EL (cell line): ENCODE data around the gene ZNF268.
"Not testable (repeated sequence)": the region's sequence is repeated elsewhere in the genome, so short reads cannot be mapped to it uniquely, and the experiment has no call there.

ENCODE experiments used
- DNase-seq: peaks from one replicate; pipeline ENCODE4 v3.0.0-alpha.2; 2016

ZNF268 gene

GRCh38 chr12:133231001-133231400 is 49.7 kb downstream of the ZNF268 start:
- DNase-seq: no peak

DNA sequence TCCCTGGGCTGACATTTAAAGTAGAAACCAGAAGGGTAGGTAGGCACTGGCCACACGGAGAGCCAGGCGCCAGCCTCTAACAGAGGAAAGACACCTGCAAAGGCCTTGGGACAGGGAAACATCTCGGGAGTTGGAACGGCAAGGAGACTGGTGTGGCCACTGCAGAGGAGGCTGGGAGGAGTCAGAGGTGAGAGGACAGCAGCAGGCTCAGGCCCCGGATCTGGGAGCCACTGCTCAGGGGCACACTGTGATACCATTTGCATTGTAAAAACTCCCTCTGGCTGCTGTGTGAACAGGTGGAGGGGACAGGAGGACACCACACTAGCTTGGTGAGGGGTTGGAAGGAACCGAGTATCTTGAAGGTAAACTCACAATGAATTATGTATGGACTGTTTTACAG is 51.7 kb downstream of the ZNF268 start:
- DNase-seq: no peak

DNA sequence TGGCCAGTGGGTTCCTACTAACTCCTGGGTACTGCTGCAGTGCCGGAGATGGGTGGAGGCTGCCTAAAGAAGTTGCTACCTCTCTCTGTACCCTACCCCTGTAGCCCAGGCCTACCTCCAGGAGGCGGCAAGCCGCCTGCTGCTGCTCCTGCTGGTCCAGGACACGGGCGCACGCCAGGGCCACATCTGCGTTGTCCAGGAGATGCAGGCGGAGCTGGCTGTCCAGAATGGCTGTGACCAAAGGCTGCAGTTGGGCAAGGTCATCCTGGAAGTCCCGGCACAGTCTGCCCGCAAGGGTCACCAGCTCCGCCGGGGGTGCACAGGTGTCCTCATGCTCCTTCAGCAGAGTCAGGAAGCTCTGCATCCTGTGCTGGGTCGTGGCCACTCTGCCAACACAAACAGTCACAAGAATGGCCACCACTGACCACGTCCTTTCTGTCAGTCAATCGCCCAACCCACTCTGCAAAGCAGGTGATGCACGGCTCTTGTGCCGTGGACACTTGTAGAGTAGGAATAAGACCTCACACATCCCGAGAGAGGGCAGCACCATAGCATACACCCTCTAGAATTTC is 52.8 kb downstream of the ZNF268 start:
- DNase-seq: no peak

GRCh38 chr12:133234971-133235370 is 53.7 kb downstream of the ZNF268 start:
- no peak for DNase-seq

- DNase-seq: no peak
Measured at GRCh38 chr12:133235401-133236112, 54.3 kb downstream of the ZNF268 start, which contains the start of gene ANHX. Gene ANHX, minus strand, starts transcription at chr12:133235877. Its CDS starts 1,521 bp downstream, at chr12:133234356.

DNA sequence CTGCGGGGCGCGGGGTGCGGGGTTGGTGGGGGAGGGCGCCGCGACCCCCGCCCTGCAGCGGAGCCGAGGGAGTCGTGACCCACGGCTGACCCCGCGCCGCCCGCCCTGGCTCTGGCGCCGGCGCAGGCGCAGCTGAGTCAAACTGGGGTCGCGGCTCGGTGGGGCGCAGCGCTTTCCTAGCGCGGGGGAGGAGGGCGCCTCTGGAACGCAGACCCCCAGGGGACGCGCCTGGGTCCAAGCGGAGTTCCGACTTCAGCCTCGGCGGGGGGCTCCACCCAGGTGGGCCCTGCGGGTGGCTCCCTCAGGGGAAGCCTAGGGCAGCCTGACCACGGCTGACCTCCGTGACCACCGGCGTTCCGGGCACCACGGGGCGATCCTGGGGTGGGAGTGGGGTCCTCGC is 54.8 kb downstream of the ZNF268 start:
- DNase-seq: no peak

DNA sequence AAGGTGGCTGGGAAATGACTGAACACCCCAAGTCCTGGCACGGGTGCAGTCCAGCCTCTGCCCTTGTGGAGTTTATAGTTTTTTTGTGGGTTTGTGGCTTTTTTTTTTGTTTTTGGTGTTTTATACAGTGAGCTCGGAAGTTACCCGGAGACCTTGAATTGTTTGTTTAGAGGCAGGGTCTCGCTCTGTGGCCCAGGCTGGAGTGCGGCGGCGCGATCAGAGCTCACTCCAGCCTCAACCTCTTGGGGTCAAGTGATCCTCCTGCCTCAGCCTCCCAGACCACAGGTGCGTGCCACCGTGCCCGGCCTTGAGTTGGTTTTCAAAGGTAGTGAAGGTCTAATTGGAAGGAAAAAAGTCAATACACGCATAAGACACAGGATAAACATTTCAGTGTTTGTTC is 55.3 kb downstream of the ZNF268 start:
- no peak for DNase-seq

- no peak for DNase-seq
Measured at GRCh38 chr12:133251732-133252131, 70.4 kb downstream of the ZNF268 start.

DNA sequence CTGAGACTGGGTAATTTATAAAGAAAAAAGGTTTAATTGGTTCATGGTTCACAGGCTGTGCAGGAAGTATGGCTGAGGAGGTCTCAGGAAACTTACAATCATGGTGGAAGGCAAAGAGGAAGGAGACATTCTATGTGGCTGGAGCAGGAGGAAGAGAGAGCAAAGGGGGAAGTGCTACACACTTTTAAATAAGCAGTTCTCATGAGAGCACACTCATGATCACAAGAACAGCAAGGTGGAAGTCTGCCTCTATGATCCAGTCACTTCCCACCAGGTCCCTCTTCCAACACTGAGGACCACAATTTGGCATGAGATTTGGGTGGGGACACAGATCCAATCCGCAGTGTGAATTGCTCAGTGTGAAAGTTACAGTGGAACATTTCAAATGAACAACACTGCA is 74.5 kb downstream of the ZNF268 start:
- DNase-seq: not testable (repeated sequence)

DNA sequence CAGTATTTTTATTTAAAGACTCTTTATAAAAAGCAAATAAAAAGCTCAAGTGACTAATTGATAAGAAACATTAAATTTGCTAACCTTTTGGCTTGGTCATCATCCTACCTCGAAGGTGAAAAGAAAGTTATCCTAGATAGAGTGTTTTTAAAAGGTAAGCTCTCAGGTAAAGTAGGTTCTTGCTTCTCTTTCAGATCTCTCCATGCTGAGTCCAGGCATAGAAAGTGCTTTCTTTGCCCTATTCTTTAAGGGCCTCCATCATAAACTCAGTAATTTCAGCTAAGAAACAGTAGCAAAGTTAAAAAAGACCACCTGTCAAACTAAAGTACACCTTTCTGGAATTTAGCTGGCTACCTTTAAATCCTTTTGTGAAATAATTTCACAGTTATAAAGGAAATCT is 75.0 kb downstream of the ZNF268 start:
- no peak for DNase-seq

- no peak for DNase-seq
Measured at GRCh38 chr12:133264173-133264572, 82.9 kb downstream of the ZNF268 start.
